Ishikawa (cell line): Measurements from ENCODE around the gene SIVA1.

Experiments
- CEBPB ChIP-seq: IDR thresholded peaks from 2 replicates; pipeline ENCODE4 v1.6.1; 2012
- CREB1 ChIP-seq: IDR thresholded peaks from 2 replicates; pipeline ENCODE4 v1.6.1; 2012; ENCODE audit warnings: low read depth
- EGR1 ChIP-seq: IDR thresholded peaks from 2 replicates; pipeline ENCODE4 v1.6.1; 2012
- EP300 ChIP-seq: IDR thresholded peaks from 2 replicates; pipeline ENCODE4 v1.6.1; 2012; ENCODE audit warnings: borderline replicate concordance
- FOXM1 ChIP-seq: IDR thresholded peaks from 2 replicates; pipeline ENCODE4 v1.6.1; 2012; ENCODE audit warnings: low read depth, borderline replicate concordance
- NFIC ChIP-seq: IDR thresholded peaks from 2 replicates; pipeline ENCODE4 v1.6.1; 2012
- RAD21 ChIP-seq: IDR thresholded peaks from 2 replicates; pipeline ENCODE4 v1.6.1; 2012; ENCODE audit warnings: low read depth
- REST ChIP-seq: IDR thresholded peaks from 2 replicates; pipeline ENCODE4 v1.6.1; 2012; ENCODE audit warnings: low read depth, mild to moderate bottlenecking
- TAF1 ChIP-seq: IDR thresholded peaks from 2 replicates; pipeline ENCODE4 v1.6.1; 2012; ENCODE audit warnings: low read depth, mild to moderate bottlenecking
- TCF12 ChIP-seq: IDR thresholded peaks from 2 replicates; pipeline ENCODE4 v1.6.1; 2012; ENCODE audit warnings: low read depth
- TEAD4 ChIP-seq: IDR thresholded peaks from 2 replicates; pipeline ENCODE4 v1.6.1; 2012
- USF1 ChIP-seq: IDR thresholded peaks from 2 replicates; pipeline ENCODE4 v1.6.1; 2012
- YY1 ChIP-seq: IDR thresholded peaks from 2 replicates; pipeline ENCODE4 v1.6.1; 2012; ENCODE audit warnings: low read depth
- ZBTB7A ChIP-seq: IDR thresholded peaks from 2 replicates; pipeline ENCODE4 v1.6.1; 2012; ENCODE audit warnings: low read depth
- TF ChIP-seq, protein P1 (sequence below): IDR thresholded peaks from 2 replicates; pipeline ENCODE4 v1.6.1; 2012

The SIVA1 gene

GRCh38 chr14:104741108-104741802 lies 11.7 kb upstream of the SIVA1 start:
- TF ChIP-seq YY1, result no peak
- no peak for TF ChIP-seq EP300
- TF ChIP-seq TAF1, result no peak
- TF ChIP-seq REST, result no peak
- no peak for TF ChIP-seq USF1
- TF ChIP-seq EGR1, result no peak
- no peak for TF ChIP-seq CREB1
- no peak for TF ChIP-seq RAD21
- TF ChIP-seq, protein P1, sequence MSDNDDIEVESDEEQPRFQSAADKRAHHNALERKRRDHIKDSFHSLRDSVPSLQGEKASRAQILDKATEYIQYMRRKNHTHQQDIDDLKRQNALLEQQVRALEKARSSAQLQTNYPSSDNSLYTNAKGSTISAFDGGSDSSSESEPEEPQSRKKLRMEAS, result no peak
- no peak for TF ChIP-seq FOXM1
- TF ChIP-seq TEAD4, result no peak
- no peak for TF ChIP-seq ZBTB7A
- TF ChIP-seq TCF12, result no peak
- no peak for TF ChIP-seq NFIC
- no peak for TF ChIP-seq CEBPB

- no peak for TF ChIP-seq ZBTB7A
- no peak for TF ChIP-seq TCF12
- no peak for TF ChIP-seq TAF1
- TF ChIP-seq REST, result no peak
- TF ChIP-seq CEBPB, result no peak
- no peak for TF ChIP-seq EGR1
- no peak for TF ChIP-seq FOXM1
- TF ChIP-seq, protein P1, result no peak
- TF ChIP-seq USF1, result no peak
- TF ChIP-seq EP300, result no peak
Observed at GRCh38 chr14:104741803-104742251, 11.1 kb upstream of the SIVA1 start.

- no peak for TF ChIP-seq CEBPB
- TF ChIP-seq, protein P1, result no peak
- TF ChIP-seq TEAD4, result no peak
- no peak for TF ChIP-seq YY1
- no peak for TF ChIP-seq EP300
- no peak for TF ChIP-seq NFIC
- TF ChIP-seq TAF1, result no peak
- no peak for TF ChIP-seq ZBTB7A
- no peak for TF ChIP-seq REST
- TF ChIP-seq CREB1, result no peak
Observed at GRCh38 chr14:104742586-104743455, 10.1 kb upstream of the SIVA1 start.
